ENCODE data around the gene DIPK1A.
"Not testable (repeated sequence)": the region's sequence is repeated elsewhere in the genome, so short reads cannot be mapped to it uniquely, and the experiment has no call there.

Gene DIPK1A

DNA sequence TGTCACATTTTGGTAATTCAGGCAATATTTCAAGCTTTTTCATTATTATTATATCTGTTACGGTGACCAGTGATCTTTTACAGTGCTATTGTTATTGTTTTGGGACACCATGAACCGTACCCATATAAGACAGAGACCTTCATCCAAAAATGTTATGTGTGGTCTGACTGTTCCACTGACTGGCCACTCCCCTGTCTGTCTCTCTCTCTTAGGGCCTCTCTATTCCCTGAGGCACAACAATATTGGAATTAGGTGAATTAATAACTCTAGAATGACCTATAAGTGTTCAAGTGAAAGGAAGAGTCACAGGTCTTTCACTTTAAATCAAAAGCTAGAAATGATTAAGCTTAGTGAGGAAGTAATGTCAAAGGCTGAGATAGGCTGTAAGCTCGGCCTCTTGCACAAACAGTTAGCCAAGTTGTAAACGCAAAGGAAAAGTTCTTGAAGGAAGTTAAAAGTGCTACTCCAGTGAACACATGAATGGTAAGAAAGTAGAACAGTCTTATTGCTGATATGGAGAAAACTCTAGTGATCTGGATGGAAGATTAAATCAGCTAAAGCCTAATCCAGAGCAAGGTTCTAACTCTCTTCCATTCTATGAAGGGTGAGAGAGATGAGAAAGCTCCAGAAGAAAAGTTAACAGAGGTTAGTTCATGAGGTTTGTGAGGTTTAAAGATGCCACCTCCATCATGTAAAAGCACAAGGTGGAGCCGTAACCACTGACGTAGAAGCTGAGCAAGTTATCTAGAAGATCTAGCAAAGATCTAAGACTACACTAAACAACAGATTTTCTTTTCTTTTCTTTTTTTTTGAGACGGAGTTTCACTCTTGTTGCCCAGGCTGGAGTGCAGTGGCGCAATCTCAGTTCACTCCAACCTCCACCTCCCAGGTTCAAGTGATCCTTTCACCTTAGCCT lies 19.7 kb upstream of the DIPK1A start:
- DNase-seq (ENCODE audit: low read depth, low spot score), result no peak

DNA sequence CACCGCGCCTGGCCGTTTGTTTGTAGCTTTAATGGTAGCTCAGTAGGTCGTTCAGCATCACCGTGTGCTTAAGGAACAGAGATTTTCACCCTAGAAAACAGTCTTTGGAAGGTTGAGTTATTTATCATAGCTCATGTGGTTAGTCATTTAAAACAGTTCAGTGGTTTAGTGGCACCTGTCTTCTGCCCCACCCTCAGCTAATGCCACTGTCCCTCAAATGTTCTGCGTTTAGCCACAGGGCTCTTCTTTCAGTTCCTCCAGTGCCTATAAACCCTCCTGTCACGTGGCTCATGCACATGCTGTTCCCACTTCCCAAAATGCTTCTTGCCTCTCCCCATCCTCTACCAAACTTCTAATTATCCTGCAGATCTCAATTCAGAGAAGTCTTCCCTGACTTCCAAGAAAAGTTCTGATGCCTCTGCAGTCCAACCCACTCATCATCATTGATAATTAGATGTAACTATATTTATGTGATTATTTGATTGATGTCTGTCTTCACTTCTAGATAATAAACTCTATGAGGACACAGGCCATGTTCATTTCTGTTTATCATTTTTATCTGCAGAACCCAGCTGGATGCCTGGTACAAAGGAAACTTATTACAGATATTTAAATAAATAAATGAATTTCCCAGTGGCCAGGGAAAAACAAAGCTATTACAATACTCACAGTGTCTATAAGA lies 14.4 kb upstream of the DIPK1A start:
- DNase-seq (ENCODE audit: low read depth, low spot score), result no peak

DNA sequence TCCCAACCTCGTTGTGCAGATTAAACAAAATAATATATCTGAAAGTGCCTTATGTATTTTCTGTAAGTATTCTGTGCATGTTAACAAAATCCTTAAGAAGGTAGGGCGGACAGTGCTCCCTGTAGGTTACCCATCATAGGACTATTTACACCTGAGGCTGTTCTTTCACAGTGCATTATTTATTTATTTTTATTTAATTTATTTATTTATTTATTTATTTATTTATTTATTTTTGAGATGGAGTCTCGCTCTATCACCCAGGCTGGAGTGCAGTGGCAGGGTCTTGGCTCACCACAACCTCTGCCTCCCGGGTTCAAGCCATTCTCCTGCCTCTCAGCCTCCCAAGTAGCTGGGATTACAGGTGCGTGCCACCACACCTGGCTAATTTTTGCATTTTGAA lies 12.8 kb upstream of the DIPK1A start:
- not testable (repeated sequence) for DNase-seq (ENCODE audit: low read depth, low spot score)

DNA sequence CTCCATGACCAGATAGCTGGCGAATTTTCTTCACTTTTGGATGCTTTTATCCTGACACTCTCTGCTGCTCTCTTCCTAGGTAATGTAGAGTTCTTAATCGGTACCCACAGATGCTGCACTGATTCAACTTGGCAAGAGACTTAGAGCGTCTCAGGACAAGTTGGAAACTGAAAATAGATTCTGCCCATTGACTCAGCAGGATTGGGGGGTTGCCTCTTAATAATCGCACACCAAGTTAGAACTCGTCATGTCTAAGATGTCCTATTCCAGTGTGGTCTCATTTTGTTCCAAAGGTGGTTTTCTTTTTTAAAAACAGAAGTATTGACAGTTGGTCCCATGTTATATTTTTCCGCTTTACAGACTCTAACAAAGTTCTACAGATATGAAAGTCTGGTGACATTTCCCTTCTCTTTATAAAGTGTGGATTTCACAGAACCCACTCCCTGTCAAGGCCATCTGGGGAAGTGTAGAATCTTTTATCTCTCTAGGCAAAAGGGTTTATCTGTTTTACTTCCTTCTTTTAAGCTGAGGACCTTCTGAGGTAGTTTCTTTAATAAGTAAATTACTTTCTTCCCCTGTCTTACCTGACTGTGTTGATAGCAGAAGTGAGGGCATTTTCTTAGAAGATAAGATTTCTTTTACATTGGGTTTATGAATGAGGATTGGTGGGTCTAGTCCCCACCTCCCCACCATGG lies 12.1 kb upstream of the DIPK1A start:
- no peak for DNase-seq (ENCODE audit: low read depth, low spot score)

DNA sequence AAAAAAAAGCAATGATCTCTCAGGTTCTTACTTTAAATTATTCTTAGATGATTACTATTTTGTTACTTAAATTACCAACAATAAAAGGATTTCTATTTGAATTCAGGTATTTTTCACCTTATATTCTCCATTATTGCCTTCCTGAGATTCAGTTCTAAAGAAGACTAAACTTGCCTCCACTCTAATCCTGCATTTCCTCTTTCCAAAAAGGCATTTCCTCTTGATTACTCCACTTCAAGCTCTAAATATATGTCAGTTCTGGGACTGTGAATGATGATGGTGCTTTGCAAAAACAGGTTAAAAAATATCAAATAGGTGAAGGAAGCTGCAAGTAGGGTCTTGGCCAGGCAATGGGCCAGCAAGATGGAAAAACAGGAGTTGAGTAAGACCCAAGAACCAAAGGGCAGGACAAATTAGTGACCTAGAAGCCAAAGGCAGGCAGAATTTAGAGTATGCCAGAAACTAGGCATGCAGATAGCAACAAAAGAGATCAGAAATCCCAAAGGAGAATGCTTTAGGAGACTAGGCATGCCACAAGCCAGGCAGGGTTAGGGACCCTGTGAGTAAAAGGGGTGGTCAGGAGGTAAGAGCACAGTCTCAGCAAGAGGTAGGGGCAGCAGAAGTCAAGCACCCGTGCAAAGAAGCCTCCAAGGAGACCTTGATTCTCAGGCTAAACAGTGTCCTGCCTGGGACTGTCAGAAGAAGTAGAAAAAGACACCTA lies 11.3 kb upstream of the DIPK1A start:
- DNase-seq (ENCODE audit: low read depth, low spot score), result no peak

DNA sequence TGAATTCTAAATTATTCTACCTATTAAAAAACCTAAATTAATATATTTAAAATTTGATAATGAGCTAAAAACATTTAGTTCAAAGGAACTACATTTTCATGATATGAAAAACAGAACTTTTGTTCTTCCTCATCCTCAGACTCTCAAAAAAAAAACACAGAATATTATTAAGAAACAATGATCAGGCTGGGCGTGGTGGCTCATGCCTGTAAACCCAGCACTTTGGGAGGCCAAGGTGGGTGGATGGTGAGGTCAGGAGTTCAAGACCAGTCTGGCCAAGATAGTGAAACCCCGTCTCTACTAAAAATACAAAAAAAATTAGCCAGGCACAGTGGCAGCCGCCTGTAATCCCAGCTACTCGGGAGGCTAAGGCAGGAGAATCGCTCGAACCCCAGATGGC lies 10.7 kb upstream of the DIPK1A start:
- DNase-seq (ENCODE audit: low read depth, low spot score), result not testable (repeated sequence)

DNA sequence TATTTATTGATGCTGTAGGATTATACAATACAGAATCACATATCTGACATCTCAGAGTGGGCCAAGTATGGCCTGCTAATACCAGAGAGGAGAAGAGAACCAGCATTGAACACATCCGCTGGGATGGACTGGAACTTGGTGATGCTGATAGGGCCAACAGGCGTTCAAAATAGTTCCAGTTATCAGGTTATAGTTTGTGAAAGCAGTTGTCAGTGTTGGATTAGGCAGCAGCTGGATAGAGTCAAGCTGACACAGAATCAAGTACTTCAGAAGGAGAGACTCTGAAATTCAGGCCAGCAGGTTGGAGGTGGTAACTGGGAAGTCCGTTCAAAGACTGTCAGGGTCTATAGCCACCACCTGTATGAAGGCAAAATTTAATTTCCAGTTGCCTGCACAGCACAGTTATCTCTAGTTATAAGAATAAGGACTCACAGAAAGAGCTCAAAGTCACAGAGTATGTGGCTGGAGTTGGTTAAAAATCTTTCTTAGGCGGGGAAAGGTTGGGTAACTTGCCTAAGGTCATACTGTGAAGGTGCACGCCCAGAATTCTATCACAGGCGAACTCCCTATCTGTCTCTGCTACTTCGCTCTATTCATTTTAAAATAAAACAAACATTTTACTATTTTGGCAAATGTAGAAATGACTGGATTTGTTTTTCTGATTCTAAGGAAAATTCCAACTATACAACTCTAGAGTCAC lies 9.9 kb upstream of the DIPK1A start:
- no peak for DNase-seq (ENCODE audit: low read depth, low spot score)

DNA sequence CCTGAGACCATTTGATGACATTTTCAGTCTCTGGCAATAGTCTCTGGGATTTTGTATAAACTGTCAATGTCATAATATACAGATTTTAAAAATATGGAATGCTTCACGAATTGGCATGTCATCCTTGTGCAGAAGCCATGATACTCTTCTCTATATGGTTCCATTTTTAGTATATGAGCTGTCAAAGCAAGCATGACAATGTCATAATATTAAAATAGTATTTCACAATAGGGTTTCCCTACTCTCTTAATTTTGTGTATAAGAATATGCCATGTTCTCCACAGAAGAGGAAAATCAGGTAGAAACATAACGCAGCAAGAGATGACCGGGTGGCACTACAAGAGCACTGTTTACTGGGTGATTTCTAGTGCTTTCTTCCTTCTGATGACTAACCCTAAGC lies 8.3 kb upstream of the DIPK1A start:
- no peak for DNase-seq (ENCODE audit: low read depth, low spot score)

DNA sequence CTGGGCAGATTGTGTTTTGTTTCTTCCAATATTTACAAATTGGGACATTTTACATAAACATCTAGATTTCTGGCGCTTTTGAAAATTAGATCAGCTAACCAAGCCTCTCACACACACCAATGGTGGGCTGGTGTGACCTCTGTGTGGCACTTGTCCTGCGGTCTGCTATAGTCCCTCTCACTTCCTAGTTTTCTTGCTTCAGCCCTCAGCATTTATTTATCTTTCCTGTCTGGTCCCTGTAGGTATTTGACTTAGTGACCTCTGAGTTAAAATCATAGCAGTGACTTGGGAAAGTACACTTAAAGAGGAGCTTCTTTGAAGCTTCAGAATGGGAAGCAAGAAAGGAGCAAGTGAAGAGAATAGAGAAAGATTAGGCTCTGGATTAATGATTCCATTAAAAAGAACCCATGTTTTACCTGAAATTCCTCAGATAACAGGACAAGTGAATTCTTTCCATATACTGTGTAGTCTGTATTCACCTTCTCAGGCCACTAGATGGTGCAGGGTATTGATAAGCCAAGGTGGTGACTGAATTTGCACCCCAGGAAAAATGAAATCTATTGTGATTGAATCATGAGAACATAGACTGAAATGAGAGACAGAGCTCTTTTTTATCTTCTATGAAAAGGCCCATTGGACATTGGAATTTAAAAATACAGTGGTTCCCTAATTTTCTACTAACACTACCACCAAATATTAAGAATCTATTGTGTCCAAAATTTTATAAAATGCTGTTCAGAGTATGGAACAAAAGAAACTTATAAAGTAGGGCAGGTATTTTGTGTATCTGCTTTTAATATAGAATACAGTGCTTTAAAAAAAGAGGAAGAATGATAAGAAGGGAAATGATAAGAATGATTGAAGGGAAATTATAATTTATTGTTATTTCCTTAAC lies 7.1 kb upstream of the DIPK1A start:
- no peak for DNase-seq (ENCODE audit: low read depth, low spot score)

DNA sequence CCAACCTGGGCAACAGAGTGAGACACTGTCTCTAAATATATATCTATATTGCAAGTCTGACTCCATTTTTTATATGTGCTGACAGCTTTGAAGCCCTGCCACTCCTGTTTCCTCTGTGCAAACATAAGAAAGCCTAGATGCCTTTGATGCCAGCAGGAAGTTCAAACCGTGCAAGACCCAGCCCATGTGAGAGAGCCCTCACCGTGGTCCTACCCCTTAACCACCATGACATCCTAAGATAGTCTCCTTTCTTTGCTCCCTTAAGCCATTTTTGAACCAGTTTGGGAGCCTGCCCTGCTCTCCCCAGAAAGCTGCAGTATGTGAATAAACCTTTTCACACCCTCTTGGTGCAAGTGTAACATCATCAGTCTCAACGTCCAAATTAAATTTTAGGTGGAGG lies 3.7 kb upstream of the DIPK1A start:
- DNase-seq (ENCODE audit: low read depth, low spot score), result no peak

DNA sequence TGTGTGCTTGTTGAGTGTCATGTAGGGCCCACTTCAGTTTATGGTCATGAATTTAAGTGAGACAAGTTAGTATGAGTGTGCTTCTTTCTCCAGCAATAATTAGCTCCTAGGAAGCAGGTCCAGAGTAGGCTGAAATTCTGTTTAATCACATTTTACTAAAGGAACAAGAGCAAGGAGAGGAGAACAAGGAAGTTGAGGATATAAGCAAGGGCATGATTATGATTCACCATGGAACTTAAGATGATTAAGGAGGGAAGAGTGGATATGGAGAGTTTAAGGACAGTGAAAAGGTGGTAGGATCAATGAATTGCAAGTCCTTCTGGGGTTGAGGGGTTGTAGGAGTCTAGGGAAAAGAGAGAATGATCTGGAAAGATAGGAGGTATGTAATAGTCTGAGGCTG lies 3.1 kb upstream of the DIPK1A start:
- no peak for DNase-seq (ENCODE audit: low read depth, low spot score)

DNA sequence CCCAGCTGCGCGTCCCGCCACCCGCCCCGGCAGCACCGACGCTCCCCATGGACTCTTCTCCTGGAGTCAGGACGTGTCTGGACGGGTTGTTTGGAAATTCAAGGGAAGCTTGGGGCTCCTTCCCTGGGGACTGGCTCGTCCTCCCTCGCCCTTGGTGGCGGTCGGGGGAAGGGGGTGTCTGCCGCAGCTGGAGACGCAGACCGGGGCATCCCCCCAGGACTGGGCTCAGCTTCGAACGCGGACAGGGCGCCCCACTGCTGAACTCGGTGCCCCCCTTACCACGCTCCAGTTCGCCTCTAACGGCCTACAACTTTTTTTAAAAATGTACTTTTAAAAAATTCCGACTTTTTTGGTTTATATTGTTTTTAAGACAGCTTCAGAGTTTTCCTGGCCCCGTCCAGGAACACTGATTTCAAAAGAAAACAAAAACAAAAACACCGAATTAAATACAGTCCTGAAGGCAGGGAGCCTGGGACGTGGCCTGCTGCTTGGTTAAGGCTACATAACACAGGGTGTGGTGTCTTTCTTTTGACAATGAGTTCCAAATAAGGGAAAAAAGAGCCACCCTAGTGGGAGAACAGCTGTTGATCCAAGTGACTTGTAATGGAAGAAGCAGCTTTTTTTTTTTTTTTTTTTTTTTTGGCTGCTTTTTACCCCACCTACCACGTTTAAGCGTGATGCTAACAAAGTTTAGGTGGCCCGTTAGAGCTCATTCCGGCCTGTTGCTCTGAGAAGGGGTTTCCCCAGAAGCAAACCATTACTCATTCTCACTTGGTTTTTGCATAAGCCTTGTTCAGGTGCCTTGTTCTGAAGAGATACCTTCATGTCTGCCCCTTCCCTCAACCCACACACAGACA lies 862 bp upstream of the DIPK1A start:
- DNase-seq (ENCODE audit: low read depth, low spot score), result no peak

DNA sequence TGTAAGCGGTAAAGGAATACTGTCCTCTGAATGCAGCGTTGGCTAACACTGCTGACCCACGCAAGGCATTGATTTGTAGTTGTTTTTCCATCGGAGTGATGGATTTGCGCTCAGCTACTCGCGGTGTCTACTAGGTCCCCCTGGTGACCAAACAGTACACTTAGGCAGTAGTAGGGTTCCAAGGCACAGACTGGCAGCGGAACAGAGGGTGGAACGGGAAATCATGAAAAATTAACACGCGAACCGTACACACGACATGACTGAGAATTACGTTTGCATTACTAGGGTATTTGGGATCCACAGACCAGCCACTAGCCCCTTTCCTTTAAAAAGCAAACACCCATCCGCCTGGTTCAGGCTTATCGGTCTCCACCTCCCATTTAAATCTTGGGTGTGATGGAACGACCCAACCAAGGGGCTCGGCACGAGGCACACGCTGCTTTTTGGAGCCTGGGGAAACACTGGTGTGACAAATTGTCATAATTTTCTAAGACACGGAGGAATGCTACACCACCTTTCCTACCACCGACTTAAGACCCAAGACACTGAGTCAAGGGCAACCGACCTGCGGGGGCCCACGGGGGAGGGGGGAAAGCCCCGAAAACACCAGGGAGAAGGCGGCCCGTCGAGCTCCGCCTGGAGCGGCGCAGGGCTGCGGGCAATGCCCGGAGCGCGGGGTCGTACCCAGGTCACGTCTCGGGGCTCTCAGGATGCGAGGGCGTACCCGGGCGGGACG lies 699 bp downstream of the DIPK1A start:
- no peak for DNase-seq (ENCODE audit: low read depth, low spot score)

DNA sequence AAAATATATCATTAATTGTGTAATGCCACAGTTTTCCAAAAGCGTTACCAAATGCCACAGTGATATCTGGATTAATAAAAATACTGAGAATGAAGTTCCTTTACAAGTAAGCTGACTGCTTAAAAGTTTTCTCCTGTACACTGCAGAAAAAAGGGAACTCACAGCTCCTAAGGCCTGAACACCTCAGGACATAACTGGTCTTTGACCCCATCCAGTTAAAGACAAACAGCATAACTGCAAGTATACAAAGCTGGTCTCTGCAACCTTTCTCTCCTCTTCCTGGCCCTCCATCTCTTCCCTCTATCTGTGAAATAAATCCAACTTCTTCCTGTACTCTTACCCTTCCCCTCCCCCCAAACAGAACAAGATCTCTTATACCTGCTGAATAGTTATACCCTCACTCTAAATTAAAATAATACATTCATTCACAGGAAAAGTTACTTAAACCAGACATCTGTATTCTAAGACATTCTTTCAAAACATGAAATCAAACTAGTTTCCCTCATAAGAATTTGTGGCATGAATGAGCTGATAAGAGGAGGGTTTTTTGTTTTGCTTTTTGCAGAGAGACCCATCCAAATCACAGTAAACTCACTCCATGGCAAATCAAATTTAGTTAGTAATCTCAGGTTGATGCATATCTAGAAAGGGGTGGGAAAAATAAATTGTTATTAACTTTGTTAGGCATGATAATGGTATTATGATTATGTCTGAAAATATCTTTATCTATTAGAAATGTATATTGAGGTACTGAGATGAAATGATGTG lies 2.9 kb downstream of the DIPK1A start:
- no peak for DNase-seq (ENCODE audit: low read depth, low spot score)

DNA sequence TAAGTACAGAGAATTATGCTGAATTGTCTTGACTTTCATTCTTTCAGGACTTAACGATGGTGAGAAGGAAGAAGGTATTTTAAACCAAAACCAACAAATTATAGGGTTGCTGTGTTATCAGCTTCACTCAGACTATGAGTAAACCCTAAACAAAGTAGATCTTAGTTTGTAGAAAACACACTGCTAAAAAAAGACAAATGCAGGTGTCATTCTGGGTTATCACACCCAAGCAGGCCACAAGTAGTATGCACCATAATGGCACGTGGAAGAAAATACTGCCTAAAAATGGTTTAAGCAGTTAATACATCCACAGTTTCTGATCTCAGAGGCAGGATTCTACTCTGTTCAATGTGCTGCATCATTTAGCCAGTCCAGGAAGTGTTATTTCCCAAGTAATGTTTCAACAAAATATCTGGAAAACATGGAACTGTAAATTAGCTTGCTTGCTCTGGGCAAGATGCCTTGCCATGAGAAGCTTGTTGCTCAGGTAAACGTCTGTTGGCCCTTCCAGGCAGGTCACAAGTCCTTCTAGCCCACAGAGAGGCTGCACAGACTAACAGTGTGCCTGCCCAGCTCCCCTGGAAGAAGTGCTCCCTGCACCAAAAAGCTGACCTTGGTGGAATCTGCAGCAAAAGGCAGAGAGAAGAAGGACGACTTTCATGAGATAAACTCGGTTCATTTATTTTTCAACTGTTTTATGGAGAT lies 4.1 kb downstream of the DIPK1A start:
- no peak for DNase-seq (ENCODE audit: low read depth, low spot score)

DNA sequence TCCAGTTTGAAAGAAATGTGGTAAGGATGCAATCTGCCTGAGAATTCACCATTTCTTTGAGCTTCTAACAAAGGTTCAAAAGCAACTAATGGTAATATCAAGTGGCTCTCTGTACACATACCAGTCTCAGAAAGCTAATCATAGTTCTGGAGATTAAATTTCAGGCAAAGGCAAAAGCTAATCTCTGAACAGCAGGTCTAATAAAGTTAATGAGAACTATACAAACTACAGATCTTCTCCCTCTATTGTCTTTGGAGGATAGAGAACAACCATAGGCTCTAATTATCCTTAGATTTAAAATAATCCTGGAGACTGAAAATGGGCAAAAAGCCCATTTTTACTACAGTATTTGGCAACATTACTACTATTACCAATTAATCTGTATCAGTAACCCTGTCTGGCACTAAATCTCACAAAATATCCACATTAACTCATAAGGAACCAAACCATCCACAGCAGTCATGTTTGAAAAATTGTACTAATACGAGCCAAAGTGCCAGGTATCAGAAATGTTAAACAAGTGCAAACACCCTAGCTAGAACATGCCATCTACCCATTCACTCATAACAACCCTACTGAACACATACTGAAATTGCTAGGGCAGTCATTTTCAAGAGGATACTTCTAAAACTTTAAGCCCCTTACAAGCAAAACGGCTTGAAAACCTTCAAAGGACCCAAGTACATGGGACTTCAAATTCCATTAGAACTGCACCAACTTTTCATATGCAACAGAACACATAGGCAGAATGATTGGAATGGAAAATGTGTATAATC lies 4.8 kb downstream of the DIPK1A start:
- no peak for DNase-seq (ENCODE audit: low read depth, low spot score)

All from smooth muscle cell of the brain vasculature (primary cell).